HG03378 (cell line): ENCODE results near the gene LTB4R2.
A peak's percentile ranks its signal among the peaks of the same experiment; 100 is the strongest.

Experiments
- ATAC-seq: cut with Tn5 transposase; IDR thresholded peaks from one replicate; pipeline ENCODE4 v1.9.1; 2021; ENCODE audit warnings: mild to moderate bottlenecking, moderate library complexity; ENCODE audit not compliant: unreplicated experiment

Gene LTB4R2

GRCh38 chr14:24309538-24310264, at the start of gene LTB4R2:
TSS of gene LTB4R2 (plus strand) at chr14:24310140. CDS start at chr14:24310665, 525 bp downstream.
- ATAC-seq: no peak

DNA sequence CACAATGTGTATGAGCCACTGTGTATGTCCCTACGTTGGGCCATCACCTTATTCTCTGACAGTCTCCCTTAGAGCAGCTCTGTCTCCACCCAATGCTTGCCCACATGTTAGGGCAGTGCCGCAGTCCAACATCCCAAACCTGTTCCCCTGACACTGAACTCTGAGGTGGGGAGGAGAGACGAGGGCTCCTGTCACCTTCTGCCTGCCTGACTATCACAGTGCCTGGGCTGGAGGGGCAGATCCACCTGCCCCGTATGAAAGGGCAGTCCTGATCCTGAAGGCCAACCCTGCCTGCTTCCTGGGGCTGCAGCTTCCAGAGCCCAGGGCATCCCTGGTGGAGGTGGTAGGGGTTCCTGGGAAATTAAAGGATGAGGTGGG, 49.2 kb upstream of the LTB4R2 start:
- ATAC-seq: no peak

DNA sequence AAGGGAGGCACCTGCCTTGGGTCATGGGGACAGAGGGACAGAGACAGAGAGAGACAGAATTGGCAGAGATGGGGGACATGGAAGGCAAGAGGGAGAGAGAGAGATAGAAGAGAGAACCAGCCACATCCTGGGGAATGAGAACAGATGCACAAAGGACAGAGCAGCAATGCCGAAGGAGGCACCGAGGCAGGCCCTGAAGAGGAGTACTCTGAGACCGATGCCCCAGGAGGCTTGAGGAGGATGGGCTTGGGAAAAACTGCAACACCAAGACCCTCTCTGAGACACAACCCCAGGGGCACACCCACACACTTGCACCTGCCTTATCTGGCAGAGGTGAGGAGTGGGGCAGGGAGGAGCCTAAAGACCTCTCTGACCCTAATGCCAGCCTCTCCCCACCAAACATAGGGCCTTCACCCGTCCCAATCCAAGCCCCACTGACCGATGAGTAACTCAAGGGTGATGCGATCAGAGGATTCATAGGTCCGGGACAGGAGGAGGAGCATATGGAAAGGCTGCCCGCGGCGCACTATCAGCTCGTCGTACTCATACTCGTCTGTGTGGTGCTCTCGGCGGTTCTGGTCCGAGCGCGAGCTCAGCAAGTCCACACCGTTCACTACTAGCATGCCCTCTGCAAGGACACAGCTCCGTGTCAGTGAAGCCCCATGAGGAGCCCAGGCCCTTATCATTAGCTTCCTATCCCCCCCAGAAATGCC, 48.5 kb upstream of the LTB4R2 start:
- no peak for ATAC-seq

- ATAC-seq: no peak
These were observed 48.0 kb upstream of the LTB4R2 start for GRCh38 chr14:24261969-24262327.

DNA sequence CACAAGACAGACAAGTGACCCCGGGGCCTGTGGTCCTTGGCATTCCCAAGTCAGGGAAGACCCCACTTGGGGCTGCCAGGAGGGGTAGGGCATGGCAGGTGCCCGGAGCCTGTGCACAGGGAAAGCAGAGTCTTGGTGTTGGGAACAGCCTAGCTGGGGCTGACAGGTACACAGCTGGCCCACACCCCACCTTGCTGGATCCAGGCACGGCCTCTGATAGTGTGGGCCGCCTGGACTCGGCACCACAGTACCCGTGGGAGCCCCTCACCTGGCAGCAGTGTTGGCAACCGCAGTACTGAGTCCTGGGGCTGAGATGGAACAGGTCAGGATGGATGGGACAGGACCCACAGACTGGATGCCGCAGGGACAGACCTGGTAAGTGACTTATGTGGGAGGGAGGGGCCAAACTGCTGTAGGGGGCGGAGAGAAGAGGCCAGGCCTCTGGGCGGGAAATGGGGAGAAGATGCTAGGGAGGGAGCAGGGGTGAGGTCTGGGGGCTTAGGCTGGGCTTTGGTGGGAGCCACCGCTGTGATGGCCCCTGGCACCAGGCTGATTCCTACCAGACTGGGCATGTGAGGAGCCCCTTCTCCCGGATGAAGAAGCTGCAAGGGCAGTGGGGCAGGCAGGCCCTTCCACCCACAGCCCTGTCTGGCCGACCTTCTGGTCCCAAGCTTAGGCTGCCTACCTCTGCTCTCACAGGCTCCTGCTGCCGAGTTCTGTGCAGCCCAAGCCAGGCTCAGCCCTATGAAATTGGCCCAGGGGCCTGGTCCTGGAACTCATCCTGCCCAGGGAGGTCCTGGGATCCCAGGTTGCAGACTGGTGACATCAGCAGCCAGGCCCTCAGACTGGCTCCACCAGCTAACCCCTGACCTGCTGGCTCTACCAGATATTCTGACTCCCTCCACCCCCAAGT, 46.9 kb upstream of the LTB4R2 start, which contains the start of gene TGM1:
Gene TGM1, minus strand, starts transcription at position 357 of the 913 bp plus-strand sequence. CDS start 825 bp downstream, outside the sequence.
- no peak for ATAC-seq

- no peak for ATAC-seq
These were observed 46.1 kb upstream of the LTB4R2 start for GRCh38 chr14:24263848-24264247.

DNA sequence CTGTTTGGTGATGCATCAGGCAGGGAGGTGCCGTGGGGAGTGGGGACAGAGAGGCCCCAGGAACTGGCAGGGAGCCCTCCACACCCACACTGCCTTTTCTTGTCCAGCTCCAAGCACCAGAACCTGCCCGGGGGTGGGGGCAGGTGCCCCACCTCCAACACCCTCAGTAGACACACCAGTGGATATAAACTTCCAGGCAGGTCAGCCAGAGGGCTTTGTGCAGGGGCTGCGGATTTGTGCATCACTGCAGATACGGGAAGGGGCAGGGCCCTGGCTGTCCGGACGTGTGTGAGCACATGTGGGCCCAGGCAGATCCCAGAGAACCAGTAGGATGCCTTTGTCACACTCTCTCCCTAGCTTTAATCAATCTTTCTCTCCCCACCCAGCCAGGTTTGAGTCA, 45.6 kb upstream of the LTB4R2 start:
- no peak for ATAC-seq

- no peak for ATAC-seq
These were observed 43.3 kb upstream of the LTB4R2 start for GRCh38 chr14:24266344-24267244.

DNA sequence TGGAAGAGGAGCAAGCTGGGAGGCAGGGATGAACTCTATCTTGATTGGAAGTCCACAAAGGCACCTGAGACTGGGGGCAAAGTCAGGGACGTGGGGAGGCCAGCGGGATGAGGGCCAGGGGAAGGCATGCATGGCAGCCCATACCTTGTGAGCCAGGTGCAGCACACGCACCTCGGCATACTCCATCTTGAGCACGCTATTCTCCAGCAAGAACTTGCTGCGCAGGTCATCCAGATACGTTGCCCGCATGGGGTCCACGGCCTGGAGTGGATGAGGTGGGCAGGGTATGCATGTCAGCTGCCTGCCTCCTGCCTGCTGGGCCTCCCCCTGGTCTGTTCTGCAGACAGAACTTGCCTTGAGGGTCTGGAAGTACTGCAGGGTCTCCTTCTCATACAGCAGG, 42.4 kb upstream of the LTB4R2 start:
- no peak for ATAC-seq

GRCh38 chr14:24268225-24268624, 41.7 kb upstream of the LTB4R2 start:
- ATAC-seq: no peak

GRCh38 chr14:24269368-24269767, 40.6 kb upstream of the LTB4R2 start:
- ATAC-seq: no peak

DNA sequence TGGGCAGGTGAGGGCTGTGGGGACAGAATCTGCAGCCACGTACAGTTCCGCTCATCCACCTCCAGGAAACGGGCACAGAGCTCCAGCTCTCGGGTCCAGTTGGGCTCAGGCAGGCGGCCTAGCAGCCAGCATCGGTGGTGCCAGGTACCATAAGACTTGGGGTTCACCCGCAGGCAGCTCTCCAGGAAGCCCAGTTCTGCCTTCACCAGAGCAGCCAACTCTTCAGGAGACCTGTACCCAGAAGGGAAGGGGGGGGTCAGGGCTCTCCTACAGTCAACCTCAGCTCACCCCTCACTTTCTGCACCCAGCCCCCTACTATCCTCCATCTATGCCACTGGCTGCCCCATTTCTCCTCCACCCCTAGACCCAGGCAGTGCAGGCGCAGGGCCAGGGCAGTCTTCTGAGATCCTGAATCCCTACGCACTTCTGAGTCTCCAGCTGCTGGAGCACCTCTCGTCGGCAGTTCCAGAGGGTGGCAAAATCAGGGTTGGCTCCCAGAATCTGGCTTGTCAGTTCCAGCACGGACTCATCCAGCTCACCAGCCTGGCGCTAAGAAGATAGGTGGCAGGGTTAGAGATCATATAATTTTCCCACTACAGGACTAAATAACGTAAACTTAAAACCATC, 39.9 kb upstream of the LTB4R2 start:
- no peak for ATAC-seq

GRCh38 chr14:24270537-24271133, 39.3 kb upstream of the LTB4R2 start:
- ATAC-seq: no peak

GRCh38 chr14:24271134-24271833, 38.7 kb upstream of the LTB4R2 start, which contains the start of gene RABGGTA:
TSS of gene RABGGTA (minus strand) at chr14:24271597. CDS start at chr14:24271115, 482 bp downstream.
- ATAC-seq: peak; percentile 66

DNA sequence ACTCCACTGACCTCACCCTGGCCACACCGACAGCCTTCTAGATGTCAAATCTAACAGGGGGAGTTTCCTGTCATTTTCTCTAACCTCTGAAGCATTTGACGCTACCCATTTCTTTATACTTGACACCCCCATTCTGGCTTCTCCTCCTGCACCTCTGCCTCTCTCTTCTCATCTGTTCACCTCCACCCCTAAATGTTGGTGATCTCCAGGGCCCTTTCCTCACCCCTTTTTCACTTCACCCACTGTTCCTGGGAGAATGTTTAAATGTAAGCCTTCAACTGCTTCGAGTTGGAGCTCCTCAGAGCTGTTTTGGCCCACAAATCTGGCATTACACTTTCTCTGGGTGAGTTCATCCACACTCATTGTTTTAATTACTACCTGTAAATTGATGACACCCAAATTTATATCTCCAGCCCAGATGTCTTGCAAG, 38.1 kb upstream of the LTB4R2 start:
- ATAC-seq: no peak

- ATAC-seq: no peak
These were observed 37.5 kb upstream of the LTB4R2 start for GRCh38 chr14:24272467-24272866.

DNA sequence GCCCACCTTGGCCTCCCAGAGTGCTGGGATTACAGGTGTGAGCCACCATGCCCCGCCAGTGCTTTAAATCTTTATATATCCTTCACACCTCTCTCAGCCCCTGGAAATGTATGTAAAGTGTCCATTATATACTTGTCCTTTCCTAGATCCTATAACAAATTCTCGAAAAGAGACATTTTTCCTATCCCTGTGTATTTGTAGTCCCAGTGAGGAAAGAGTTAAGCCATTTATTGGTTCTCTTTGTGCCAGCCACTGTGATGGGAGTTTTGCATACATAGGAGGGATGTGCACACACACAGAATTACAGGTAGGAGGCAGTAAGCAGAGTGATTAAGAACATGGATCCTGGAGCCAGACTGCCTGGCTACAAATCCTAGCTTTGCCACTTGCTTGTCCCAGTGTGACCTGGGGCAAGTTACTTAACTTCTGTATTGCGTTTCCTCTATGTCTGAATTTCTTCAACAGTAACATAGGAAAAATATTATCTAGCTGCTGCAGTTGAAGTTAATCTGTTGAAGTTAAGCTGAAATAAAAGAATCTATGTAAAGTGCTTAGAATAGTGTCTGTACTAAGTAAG, 36.4 kb upstream of the LTB4R2 start:
- ATAC-seq: no peak

GRCh38 chr14:24274101-24274543, 35.8 kb upstream of the LTB4R2 start:
- peak; percentile 66 for ATAC-seq
